Effector CD8-positive, alpha-beta T cell (primary cell): ENCODE data around the gene CNIH2.
"Not testable (repeated sequence)": the region's sequence is repeated elsewhere in the genome, so short reads cannot be mapped to it uniquely, and the experiment has no call there.

Experiments used
- DNase-seq: peaks from one replicate; lab custom pipeline; 2025; lab: John Stamatoyannopoulos, UW

Gene CNIH2

GRCh38 chr11:66276619-66277018, 1.4 kb upstream of the CNIH2 start:
- DNase-seq = not testable (repeated sequence)

GRCh38 chr11:66277064-66277463, 911 bp upstream of the CNIH2 start:
- DNase-seq = not testable (repeated sequence)

DNA sequence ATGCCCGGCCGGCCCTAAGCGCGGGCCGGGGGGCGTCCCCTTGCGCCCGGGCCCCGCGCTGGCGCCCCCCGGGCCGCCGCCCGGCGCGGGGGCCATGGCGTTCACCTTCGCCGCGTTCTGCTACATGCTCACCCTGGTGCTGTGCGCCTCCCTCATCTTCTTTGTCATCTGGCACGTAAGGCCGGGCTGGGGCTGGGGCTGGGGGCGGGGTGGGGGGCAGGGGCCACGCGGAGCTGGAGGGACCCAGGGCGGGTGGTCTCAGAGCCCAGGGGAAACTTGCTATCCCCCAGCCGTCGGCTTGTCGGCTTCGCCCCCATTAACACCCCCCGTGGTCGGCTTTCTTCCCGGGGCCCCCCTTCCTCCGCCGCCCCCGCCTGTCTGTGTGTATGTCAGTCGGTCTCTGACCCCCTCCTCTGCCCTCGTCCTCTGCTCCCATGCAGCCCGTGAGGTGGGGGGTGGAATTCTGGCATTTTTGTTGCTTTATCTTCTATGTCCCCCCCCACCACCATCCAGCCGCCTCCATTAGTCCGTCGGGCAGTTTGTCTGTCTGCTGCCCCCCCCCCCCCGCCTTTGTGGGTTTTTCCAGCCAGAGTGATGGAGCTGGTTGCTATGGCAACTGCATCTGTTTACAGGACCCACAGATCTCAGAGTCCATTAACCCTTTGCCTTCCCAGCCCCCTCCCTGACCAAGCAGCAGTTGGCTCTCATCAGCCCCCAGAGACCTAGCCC, 552 bp downstream of the CNIH2 start:
- peak; percentile 21 for DNase-seq

GRCh38 chr11:66279092-66279734, 1.2 kb downstream of the CNIH2 start:
- DNase-seq = no peak

GRCh38 chr11:66280428-66280827, 2.5 kb downstream of the CNIH2 start:
- DNase-seq = no peak

- no peak for DNase-seq
These were observed 3.0 kb downstream of the CNIH2 start for GRCh38 chr11:66281001-66281400.

GRCh38 chr11:66281776-66282467, 3.9 kb downstream of the CNIH2 start:
- no peak for DNase-seq

GRCh38 chr11:66282468-66283455, 4.8 kb downstream of the CNIH2 start:
- DNase-seq = peak; percentile 99

- DNase-seq = no peak
These were observed 5.6 kb downstream of the CNIH2 start for GRCh38 chr11:66283461-66284105.

- no peak for DNase-seq
These were observed 6.6 kb downstream of the CNIH2 start for GRCh38 chr11:66284526-66285078.

DNA sequence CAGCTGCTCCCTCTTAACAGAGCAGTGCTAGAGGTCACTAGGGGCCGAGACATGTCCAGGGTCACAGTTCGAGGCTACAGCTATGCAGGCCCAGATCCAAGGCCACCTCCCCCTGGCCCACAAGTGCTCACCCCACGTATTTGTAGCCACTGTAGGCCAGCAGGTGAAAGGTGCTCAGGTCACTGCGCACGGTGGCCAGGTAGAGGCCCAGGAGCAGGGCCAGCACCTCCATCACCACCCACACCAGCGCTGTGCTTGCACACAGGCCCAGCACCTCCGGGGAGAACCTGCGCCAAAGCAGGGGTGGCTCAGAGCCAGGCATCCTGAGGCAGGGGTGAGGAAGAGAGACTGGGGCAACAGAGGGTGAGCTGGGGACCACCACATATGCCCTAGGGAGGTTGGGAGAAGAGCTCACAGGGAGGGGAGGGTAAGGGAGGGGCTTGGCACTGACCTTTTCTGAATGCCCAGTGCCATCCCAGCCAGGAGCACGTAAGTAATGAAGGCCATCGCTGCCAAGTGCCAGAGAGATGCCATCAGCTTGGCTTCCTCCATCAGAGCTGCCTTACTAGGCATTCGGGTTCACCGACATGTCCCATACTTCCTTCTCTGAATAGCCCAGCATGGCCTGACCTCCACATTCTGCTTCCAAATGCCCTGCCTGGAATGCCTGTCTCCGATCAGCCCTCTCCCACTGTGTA, 7.4 kb downstream of the CNIH2 start:
- DNase-seq = no peak

DNA sequence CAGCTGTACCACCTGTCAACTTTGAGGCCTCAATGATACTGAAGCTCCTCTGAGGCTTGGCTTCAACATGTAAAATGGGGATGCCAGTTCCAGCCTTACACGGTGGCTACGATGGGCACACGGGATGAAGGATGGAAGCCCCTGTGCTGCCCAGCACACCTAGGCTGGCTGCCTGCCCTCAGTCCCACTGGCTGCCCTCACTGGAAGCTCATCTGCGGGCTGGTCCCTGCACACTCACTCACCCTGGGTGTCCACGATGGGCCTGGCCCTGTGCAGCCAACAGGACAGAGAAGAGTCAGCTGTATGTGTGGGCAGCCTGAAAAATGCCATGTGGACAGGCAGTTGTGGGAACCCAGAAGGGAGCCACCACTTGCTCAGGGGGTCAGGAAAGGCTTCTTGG, 8.7 kb downstream of the CNIH2 start:
- DNase-seq = no peak

DNA sequence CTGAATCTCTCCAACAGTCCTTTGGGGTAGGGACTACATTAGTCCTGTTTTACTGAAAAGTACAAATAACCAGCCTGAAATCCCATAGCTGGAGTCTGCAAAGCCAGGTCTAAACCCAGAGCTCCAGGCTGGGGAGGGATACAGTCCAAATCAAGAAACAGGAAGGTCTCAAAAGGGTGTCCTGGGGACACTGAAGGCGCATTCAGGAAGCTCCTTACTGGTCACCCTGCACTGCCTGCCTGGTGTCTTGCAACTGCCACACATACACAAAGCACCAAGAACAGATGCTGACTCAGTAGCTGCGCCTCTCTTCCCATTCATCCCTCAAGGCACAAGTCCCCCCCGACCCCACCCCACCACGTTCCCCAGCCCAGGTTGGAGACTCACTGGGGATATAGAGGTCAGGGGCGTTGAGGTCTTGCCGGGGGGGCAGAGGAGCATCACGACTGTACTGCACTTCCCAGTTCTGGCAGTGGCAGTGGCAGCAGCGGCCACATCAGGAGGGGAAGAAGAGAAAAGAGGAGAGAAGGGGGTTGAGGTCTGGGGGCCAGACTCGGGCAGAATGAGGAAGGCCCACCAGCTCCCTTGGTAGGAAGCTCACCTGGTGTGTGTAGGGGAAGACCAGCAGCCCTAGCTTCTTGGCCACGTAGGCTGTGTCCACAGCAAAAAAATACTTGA, 9.4 kb downstream of the CNIH2 start:
- DNase-seq = no peak

DNA sequence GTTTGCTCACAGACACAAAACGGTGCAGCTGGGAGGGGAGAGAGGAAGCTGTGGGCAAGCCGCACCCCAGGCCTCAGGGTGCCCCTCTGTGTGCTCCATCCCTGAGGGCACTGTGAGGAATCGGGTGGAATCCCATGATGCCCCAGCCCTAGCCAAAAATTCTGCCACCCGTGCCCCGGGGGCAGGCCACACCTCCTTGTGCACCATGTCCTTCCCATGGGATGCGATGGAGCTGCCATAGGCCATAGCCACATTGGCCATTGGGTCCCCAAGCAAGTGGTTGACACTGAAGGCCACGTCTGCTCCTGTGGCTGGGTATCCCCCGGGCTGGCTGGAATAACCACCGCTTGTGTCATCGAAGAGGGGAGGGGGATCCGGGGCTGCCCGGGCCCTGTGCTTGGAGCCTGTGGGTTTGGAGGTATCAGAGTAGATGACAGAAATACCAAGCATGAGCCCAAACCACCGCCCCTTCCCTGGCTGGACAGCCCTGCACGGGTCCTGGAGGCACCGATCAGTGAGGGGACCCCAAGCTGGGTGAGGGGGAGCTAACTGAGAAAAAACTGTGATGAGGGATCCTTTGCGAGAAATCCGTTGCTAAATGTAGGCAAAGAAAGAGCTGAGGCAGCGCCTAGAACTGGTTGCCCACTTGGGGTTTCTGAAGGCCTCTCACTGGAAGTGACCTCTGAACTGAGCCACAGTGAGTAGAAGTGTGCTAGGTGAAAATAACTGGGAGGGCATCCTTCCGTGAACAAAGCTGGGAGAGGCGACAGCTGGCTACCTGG, 10.1 kb downstream of the CNIH2 start:
- no peak for DNase-seq

DNA sequence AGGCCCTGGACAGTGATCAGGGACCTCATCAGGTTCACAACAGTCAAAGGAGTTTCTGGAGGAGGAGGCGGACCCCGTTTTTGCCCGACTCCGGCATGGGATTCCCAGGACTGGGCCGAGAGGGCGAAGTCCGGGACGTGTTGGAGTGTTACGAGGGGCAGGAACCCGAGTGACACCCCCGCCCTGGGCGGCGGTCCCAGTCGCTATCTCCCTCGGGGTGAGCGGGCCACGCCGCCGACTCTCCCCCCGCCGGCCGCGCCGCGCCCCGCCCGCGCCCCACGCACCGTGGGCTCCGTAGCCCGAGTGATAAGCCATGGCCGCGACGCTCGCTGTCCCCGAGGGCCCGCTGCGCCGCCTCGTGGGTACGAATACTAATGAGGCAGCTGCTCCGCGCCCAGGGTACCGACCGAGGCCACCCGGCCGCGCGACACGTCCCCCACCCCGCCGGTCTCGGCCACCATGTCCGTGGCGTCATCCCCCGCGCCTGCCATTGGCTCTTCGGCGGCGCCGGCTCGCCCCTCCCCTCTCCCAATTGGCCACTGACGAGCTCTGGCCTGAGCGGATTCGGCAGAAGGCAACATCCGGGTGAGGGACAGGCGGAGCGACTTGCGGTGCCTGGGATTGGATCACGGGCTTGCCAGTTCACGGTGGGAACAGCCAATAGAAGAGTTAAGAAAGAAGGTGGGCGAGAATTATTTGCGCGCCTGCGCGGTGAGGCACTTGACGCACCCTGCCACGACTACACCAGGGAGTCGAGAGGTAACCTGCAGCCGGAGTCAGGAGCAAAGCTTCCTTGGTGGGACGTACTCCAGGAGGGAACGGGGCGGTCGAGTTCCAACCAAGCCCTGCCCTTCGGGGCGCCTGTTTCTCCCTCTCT, 10.9 kb downstream of the CNIH2 start, which contains the start of gene YIF1A:
Gene YIF1A, minus strand, starts transcription at position 473 of the 877 bp plus-strand sequence. Its CDS starts 158 bp downstream, at position 315.
- peak; percentile 96 for DNase-seq

DNA sequence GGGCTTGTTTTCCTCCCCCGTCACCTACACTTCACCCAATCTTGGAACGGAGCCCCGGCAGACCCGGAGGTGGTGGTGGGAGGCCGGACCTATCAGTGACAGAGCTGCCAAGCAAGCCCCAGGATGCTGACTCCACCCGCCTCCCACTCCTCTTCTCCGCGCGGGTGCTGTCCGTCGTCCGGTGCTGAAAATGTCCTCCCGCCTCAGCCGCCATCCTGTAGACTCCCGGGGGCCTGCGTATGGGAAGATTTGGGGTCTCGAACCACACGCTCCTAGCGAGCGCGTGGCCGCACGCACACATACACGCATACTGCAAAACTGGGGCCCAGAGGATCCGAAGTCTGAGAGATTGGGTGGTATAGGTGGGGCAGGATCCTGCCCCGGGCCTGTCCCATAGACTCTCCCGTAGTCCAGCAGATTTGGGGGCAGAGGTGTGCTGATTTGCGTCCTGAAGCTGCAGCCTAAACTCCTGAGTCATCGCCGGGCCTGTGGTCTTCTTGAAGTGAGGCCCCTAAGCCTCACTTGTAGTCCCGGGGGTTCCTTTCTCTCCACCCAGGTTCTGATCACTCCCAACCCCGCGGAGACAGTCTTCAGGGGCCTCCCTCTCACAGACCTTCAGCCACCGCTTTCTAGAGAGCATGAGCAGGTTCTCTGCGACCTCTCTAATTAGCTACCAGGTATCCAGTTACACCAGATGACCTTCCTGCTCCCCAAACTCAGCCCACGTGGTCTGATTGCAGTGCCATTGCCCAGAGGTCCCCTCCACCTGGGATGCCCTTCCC, 11.8 kb downstream of the CNIH2 start:
- peak; percentile 76 for DNase-seq

DNA sequence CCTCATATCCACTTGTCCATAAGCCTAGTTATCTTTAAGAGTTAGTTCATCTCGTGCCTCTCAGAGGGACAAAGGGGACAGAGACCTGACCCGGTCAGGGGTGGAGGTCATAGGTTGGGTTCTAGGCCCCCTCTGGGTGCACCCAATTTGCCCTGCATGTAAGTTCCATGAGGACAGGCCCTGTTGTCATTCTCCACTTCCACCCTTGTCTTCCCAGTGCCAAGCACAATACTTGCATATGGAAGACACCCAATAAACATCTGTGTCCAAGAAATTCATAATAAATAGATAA, 12.3 kb downstream of the CNIH2 start:
- DNase-seq = no peak
